ENCODE results near the gene KIF26A. TPM values are rescaled to one million over a fixed set of nuclear protein-coding genes. Genes with fewer than 3 reads are reported as not detected.
A peak's percentile ranks its signal among the peaks of the same experiment; 100 is the strongest.

KIF26A gene
- total RNA-seq, result 1 to 10 TPM; 1.1 to 1.6 TPM

DNA sequence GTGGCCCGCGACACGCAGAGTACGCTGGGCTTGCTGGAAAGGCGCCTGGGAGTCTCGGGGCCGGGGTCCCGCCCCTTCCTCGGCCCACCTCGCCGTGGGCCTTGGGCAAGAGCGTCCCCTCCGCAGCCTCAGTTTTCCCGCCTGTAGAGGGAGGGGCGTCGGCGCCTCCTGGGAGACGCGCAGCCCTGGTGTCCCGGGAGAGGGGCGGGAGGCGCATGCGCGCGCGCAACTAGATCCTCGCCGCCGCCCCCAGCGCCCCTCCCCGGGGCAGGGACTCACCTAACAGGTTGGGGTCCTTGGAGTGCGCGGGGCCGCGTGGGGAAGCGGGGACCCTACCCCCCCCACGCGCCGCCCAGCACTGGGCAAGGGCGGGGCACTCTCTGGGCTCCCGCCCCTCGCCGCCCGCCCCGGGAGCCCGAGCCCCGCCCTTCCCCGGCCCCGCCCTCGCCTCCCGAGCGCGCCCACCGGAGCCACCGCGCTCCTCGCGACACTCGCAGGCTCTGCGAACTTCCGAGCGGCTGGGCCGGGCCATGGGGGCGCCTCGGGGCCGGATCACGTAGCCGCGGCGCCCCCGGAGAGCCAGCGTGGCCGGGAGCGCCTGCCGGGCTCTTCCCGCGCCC lies at the start of gene KIF26A:
KIF26A (plus strand) TSS at position 490 of the 620 bp plus-strand sequence. CDS start 136 bp downstream, outside the sequence.
- H3K27me3 Mint-ChIP-seq, result peaks cover 16% of the 10 kb centered on the region
- no peak within 1 kb of the TSS for H3K27ac Mint-ChIP-seq
- peaks cover 6% of the 10 kb centered on the region for H3K36me3 Mint-ChIP-seq (ENCODE audit: low read depth)
- ATAC-seq (replicated peaks), result peak; percentile 53
- no peaks in the 10 kb centered on the region for H3K9me3 Mint-ChIP-seq
- H3K4me1 Mint-ChIP-seq, result no peaks in the 10 kb centered on the region
- peak within 1 kb of the TSS; percentile 65 for H3K4me3 Mint-ChIP-seq

DNA sequence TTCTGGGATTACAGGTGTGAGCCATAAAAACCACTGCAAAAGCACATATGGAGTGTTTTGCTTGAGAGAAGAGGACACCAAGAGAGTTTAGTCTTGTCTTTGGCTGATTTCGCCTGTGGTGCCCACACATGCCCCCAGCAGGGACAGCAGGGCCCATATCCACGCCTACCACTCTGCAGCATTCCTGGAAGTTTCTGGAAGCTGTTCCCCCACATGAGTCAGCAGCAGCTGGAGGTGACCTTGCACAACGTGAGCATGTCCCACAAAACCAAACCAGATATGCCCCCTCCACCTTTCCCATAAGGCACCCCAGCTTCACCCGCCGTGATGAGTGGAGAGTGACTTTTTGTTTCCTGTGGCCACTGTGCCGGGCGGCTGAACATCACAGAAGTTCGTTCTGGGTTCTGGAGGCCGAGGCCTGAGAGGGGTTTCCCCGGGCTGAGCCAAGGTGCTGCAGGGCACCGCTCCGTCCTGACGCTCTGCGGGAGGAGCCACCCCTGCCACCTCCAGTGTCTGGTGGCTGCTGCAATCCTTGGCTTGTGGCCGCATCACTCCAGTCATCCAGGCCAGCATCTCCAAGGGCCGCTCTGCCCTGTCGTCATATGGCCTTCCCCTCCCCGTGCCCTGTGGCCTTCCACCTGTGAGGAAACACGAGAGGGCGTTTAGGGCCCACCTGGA lies 48.2 kb upstream of the KIF26A start:
- Mint-ChIP-seq H3K36me3 (ENCODE audit: low read depth) (no peaks in the 10 kb centered on the region), H3K9me3 (no peaks in the 10 kb centered on the region), H3K27ac (no peak overlapping the region), H3K4me3 (no peak overlapping the region), H3K4me1 (peaks cover 5% of the 10 kb centered on the region), H3K27me3 (no peaks in the 10 kb centered on the region)
- ATAC-seq (replicated peaks), result no peak

DNA sequence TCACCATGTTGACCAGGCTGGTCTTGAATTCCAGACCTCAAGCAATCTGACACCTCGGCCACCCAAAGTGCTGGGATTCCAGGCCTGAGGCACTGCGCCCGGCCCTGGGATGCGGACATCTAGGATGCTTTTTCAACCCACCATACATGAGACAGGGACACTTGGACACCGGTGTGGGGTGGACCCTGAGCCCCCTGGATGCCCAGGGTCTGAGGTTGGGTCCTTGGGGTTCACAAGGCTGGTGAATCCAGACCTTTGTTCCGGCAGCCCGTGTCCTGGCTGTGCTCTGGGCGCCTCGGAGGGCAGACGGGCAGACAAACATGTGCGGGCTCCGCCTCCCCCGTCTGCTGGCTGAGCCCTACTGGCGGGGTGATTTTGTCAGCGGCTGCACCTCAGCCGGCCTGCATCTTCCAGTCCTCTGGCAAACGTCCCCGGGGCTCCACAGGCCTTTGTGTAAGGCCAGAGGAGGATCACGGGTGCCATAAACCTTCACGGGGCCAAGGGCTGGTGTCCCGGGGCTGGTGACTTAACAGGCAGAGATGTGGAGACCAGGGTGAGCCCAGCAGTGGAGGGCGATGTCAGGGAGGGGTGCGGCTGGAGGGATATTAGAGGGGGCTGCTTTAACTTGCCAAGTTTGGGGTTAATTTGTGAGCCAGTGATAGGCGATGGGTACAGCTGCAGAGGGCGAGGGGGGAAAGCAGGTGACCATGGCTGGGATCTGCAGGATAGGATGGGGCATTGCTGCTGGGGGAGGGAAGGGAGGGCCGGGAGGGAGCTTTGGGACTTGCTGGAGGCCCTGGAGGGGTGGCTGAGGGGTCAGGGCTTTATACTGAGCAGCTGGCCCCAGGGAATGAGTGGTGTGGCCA lies 47.1 kb upstream of the KIF26A start:
- Mint-ChIP-seq H3K27me3 (no peaks in the 10 kb centered on the region), H3K4me3 (no peak overlapping the region), H3K4me1 (peaks cover 5% of the 10 kb centered on the region), H3K27ac (no peak overlapping the region), H3K36me3 (ENCODE audit: low read depth) (no peaks in the 10 kb centered on the region), H3K9me3 (no peaks in the 10 kb centered on the region)
- no peak for ATAC-seq (replicated peaks)

DNA sequence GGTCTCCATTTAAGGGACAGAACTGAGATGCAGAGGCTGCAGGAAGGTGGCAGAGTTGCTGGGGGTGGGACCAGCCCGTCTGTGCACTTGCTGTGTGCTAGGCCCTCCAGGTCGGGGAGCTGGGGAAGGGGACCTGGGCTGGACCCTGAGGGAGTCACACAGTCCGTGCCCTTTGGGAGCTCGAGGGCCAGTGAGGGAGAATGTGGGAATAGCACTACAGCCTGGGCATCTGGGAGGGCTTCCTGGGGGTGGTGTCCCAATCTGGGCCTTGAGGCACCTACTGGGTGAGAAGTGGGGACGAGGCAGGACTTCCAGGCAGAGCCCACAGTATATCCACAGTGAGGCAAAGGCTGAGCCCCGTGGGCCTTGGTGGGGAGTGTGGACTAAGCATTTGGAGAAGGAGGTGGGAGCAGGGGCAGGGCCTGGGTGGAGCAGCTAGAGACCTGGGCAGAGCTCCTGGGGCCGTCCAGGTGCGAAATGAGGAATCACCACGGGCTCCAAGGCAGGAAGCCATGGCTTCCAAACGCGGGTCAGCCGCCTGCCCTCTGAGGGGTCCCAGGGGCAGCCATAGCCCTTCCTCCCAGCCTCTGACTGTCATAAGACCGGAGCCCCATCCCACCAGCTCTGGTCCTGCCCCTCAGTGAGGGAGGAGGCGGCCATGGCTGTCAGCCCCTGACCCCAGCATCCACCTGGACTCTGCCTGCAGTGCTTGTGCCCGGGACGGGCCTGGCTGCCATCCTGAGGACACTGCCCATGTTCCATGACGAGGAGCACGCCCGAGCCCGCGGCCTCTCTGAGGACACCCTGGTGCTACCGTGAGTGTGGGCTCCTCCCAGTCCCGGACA lies 46.2 kb upstream of the KIF26A start:
- no peak overlapping the region for H3K4me3 Mint-ChIP-seq
- no peaks in the 10 kb centered on the region for H3K36me3 Mint-ChIP-seq (ENCODE audit: low read depth)
- no peaks in the 10 kb centered on the region for H3K9me3 Mint-ChIP-seq
- no peak for ATAC-seq (replicated peaks)
- no peaks in the 10 kb centered on the region for H3K27me3 Mint-ChIP-seq
- no peak overlapping the region for H3K27ac Mint-ChIP-seq
- peaks cover 5% of the 10 kb centered on the region for H3K4me1 Mint-ChIP-seq

DNA sequence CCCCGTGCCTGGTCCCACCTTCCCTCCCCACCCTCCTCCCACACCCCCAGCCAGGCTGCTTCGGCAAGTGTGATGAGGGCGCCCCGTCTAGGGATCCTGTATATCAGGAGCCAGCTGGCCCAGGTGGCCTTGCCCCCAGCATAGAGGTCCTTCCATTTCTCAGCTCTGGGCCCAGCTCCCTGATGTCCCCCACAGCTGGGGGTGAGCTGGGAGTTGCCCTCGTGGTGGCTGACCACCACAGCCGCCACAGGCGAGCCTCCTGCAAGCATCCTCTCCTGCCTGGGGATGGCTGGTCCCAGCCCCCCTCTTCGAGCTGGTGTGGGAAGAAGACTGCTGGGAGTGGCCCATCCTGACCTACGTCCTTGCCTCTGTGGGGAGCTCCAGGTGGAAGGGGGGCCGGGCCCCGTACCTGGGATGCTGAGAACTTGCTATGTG lies 45.4 kb upstream of the KIF26A start:
- Mint-ChIP-seq H3K27ac (no peak overlapping the region), H3K4me3 (no peak overlapping the region), H3K27me3 (no peaks in the 10 kb centered on the region), H3K4me1 (peaks cover 5% of the 10 kb centered on the region), H3K9me3 (no peaks in the 10 kb centered on the region), H3K36me3 (ENCODE audit: low read depth) (no peaks in the 10 kb centered on the region)
- ATAC-seq (replicated peaks), result no peak

DNA sequence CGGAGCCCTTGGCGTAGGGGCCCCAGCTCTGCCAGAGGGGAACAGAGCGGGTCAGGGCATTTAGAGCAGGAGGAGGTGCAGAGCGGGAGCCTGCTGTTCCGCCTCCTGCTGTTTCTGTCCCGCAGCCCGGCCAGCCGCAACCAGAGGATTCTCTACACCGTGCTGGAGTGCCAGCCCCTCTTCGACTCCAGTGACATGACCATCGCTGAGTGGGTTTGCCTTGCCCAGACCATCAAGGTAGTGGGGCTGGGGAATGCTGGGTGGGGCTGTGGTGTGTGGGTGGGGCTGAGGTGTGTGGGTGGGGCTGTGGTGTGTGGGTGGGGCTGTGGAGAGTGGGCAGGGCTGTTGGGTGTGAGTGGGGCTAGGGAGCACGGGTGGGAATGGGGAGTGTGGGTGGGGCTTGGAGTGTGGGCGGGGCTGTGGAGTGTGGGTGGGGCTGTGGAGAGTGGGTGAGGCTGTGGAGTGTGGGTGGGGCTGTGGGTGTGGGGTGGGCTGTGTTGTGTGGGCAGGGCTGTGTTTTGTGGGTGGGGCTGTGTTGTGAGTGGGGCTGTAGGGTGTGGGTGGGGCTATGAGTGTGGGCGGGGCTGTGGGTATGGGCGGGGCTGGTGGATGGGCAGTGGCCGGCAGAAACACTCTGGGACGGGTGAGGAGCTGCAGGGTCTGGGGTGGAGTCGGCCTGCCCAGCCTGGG lies 44.9 kb upstream of the KIF26A start:
- H3K9me3 Mint-ChIP-seq, result no peaks in the 10 kb centered on the region
- H3K4me3 Mint-ChIP-seq, result no peak overlapping the region
- H3K27ac Mint-ChIP-seq, result no peak overlapping the region
- ATAC-seq (replicated peaks), result no peak
- no peaks in the 10 kb centered on the region for H3K36me3 Mint-ChIP-seq (ENCODE audit: low read depth)
- no peaks in the 10 kb centered on the region for H3K27me3 Mint-ChIP-seq
- peaks cover 5% of the 10 kb centered on the region for H3K4me1 Mint-ChIP-seq

DNA sequence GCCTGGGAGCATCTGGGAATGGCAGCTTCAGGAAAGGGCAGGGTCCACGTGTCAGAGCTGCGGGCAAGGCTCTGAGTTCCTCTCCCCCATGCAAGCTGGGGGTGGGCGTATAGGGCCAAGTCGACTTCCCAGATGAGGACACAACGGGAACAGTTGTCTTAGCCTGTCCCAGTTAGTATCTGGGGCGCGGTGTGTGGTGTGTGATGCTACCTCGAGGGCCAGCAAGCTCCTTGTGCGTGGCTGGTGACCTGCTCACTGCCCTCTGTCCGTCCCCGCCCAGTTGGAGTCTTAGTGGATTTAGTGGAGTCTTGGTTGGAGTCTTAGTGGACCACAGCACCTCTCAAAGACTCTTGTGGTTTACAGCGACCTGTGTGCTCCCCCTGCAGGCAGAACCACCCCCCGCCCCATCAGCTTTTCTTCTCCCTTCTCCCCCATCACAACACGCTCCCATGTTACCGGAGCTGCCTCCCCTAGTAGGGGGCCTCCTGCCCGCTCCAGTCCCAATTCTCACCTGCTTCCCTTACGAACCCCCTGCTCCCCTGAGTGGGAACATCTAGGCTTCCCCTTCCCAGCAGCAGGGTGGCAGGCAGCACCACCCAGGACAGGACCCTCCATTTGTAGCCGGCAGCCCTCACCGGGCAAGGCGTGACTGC lies 44.2 kb upstream of the KIF26A start:
- Mint-ChIP-seq H3K27ac (peak overlapping the region; percentile 29), H3K4me1 (peaks cover 5% of the 10 kb centered on the region), H3K27me3 (no peaks in the 10 kb centered on the region), H3K4me3 (no peak overlapping the region), H3K9me3 (no peaks in the 10 kb centered on the region), H3K36me3 (ENCODE audit: low read depth) (no peaks in the 10 kb centered on the region)
- ATAC-seq (replicated peaks), result no peak

DNA sequence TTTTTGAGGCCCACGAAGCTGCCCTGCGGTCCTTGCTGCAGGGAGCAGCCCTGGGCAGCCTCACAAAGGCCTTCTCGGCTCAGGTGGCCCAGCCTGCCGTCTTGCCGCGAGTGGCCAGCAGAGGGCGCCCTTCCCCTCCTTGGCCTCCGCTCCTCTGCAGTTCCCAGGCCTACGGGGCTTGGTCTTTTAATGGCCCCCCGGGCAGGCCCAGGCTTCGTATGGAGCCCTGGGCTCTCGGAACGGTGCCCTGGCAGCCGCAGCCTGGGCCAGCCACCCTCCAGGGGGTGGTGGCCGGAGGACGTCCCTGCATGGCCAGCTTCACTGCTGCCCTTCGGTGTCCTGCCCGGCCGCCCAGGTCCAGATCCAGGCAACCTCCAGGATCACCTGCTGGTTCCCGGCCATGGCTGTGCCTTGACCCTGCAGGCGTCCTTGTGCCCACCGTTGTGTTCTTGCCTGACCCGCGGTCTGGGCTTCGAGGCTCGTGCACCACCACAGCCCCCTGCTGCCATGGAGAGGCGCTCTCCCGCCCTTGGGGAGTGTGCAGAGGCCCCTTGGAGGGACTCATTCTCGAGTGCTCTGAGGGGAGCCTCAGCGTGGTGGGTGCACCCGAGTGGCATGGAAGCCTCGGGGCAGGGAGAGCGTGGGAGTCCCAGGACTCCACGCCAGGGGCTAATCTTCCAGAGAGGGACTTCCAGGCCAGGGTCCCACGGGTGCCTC lies 43.5 kb upstream of the KIF26A start:
- Mint-ChIP-seq H3K9me3 (no peaks in the 10 kb centered on the region), H3K27me3 (no peaks in the 10 kb centered on the region), H3K4me3 (no peak overlapping the region), H3K27ac (peak overlapping the region; percentile 29), H3K36me3 (ENCODE audit: low read depth) (no peaks in the 10 kb centered on the region), H3K4me1 (peaks cover 5% of the 10 kb centered on the region)
- ATAC-seq (replicated peaks), result peak; percentile 76

DNA sequence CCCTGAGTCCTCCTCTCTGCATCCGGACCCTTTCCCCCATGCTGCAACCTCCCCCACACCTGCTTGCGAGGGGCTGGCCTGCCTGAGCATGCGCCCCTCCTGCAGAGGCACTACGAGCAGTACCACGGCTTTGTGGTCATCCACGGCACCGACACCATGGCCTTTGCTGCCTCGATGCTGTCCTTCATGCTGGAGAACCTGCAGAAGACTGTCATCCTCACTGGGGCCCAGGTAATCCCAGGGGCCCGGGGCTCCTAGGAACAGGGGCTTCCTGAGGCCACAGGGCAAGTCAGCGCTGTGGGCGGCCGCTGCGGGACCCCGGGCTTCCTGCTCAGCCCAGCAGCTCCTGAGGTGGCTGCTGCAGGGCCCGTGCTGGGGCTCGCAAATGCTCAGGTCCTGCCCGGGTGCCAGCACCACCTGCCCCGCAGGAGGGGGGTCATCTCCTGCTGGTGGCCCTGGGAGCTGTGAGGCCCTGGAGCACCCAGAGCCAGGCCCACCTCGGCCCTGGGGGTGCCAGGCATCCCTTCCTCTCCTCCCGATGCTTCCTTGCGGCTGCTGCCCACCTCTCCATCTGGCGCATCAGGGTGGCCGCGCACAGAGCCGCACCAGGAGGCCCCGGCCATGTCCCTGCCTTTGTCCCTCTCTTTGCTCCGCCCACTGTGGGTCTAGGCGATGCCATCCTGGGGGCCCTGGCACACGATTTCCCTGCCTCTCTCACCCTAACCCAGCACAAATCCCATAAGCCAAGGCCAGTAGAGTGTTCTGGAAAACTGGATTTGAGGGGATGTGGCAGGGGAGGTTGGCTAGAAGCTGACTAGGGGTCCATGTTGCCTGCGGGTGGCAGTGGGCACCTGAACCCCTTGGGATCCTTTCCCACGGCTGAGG lies 42.7 kb upstream of the KIF26A start:
- ATAC-seq (replicated peaks), result no peak
- Mint-ChIP-seq H3K36me3 (ENCODE audit: low read depth) (no peaks in the 10 kb centered on the region), H3K4me1 (peaks cover 5% of the 10 kb centered on the region), H3K9me3 (no peaks in the 10 kb centered on the region), H3K4me3 (no peak overlapping the region), H3K27me3 (no peaks in the 10 kb centered on the region), H3K27ac (no peak overlapping the region)

DNA sequence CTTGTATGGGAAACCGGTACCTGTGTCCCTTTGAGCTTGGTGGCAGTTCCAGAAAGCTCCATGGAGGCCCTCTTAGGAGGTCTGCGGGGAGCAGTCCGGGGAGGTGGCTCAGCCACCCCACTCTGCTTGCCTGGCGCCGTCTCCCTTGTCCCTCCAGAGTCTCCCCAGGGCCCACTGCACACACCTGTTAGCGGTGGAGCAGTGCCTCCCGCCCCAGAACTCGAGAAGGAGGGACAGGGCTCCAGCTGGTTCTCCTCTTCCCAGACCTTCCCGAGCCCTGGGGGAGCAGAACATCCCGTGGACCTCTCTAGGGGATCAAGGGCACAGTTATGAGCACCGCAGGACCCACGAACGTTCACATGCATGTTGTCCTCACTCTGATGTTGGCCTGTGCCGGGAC lies 42.1 kb upstream of the KIF26A start:
- Mint-ChIP-seq H3K36me3 (ENCODE audit: low read depth) (no peaks in the 10 kb centered on the region), H3K27ac (no peak overlapping the region), H3K4me3 (no peak overlapping the region), H3K27me3 (no peaks in the 10 kb centered on the region), H3K4me1 (peaks cover 5% of the 10 kb centered on the region), H3K9me3 (no peaks in the 10 kb centered on the region)
- no peak for ATAC-seq (replicated peaks)

DNA sequence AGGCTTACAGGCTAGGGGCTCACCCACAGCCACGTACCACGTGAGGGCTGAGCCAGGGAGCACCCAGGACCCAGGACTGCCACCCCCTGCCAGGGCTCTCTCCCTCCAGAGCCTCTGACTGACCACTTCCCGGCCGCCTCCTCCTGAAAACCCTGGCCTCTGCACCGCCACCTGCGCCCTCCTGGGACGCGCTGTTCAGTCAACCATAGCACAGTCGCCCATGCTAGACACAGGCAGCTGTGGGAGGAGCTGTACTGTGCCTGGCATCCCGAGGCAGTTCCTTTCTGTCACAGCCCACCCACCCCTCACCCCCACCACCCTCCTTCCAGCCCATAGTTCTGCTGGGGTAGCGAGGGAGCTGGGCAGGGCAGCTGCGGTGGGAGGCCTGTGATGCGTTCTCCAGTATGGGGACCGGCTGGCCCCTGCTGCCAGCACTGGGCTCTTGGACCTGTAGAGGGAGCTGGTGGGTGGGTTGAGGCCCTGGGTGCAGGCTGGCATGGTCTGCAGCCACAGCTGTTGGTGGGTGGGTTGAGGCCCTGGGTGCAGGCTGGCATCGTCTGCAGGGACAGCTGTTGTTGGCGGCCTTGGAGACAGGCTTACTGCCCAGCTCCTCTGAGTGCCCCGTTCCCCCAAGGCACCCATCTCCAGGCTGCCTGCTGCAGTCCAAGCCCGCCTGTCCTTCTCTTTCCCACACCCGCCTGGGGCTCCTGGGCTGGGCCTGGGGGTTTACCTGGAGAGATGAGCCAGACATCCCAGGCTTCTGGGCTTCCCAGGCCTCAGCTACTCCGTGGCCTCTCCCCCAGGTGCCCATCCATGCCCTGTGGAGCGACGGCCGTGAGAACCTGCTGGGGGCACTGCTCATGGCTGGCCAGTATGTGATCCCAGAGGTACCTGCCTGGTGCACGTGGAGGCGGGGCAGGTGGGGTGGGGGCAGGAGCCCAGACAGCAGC lies 41.4 kb upstream of the KIF26A start:
- Mint-ChIP-seq H3K4me1 (peaks cover 5% of the 10 kb centered on the region), H3K4me3 (no peak overlapping the region), H3K27ac (no peak overlapping the region), H3K36me3 (ENCODE audit: low read depth) (no peaks in the 10 kb centered on the region), H3K9me3 (no peaks in the 10 kb centered on the region), H3K27me3 (no peaks in the 10 kb centered on the region)
- ATAC-seq (replicated peaks), result no peak

Measured in activated T-helper 17 cell treated with anti-CD3 and anti-CD28 coated beads, Interleukin-2, amount 50 U/mL, for 72 hours (primary cell).